Spleen (tissue), 7 donors: ENCODE data around the gene XRCC4.

ENCODE experiments used
- POLR2A ChIP-seq, 3 donors: fragments of 450-650 bp; IDR thresholded peaks; one replicate each; pipeline ENCODE4 v1.5.1; 2017; ENCODE audit warnings: antibody characterized with exemption in 3 of 3, mild to moderate bottlenecking in 1 of 3
- POLR2AphosphoS5 ChIP-seq, 3 donors: sonication (generic); formaldehyde crosslinking; IDR thresholded peaks; one replicate each; pipeline ENCODE4 v1.5.1; 2017; ENCODE audit warnings: antibody characterized with exemption in 3 of 3
- TF ChIP-seq, protein P1 (sequence below), 11 experiments: fragments of 200-600 bp in 7 of 11; fragments of 450-650 bp in 4 of 11; sonication (generic) in 4 of 11; IDR thresholded peaks in 8 of 11; conservative IDR thresholded peaks in 3 of 11; 1 replicate in 7 of 11; 2 replicates in 4 of 11; pipeline versions ENCODE4 v1.4.0 to v1.8.0; 2016 to 2021; ENCODE audit warnings: antibody characterized with exemption in 11 of 11, inconsistent platforms in 4 of 11, mild to moderate bottlenecking in 1 of 11
- donor health status: DM: no; HTN: no; CAD: no; lungs with moderate emphysema.
- donor health status: DM: no; HTN: no; CAD: no.
- donor health status: DM: no; HTN: no; CAD: no.

- TF ChIP-seq, protein P1, sequence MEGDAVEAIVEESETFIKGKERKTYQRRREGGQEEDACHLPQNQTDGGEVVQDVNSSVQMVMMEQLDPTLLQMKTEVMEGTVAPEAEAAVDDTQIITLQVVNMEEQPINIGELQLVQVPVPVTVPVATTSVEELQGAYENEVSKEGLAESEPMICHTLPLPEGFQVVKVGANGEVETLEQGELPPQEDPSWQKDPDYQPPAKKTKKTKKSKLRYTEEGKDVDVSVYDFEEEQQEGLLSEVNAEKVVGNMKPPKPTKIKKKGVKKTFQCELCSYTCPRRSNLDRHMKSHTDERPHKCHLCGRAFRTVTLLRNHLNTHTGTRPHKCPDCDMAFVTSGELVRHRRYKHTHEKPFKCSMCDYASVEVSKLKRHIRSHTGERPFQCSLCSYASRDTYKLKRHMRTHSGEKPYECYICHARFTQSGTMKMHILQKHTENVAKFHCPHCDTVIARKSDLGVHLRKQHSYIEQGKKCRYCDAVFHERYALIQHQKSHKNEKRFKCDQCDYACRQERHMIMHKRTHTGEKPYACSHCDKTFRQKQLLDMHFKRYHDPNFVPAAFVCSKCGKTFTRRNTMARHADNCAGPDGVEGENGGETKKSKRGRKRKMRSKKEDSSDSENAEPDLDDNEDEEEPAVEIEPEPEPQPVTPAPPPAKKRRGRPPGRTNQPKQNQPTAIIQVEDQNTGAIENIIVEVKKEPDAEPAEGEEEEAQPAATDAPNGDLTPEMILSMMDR (IDR thresholded peaks at IDR 0.05 in 8 of 11, conservative IDR thresholded peaks at IDR 0.05 in 3 of 11), result no peak
- TF ChIP-seq POLR2AphosphoS5 (IDR thresholded peaks at IDR 0.05) (no peak), POLR2A (IDR thresholded peaks at IDR 0.05) (no peak)
Observed at GRCh38 chr5:83354958-83355357, 277.6 kb downstream of the XRCC4 start.
